Glutamatergic neuron (in vitro differentiated cells): ENCODE measurements around the gene GPR21. TPM values are rescaled to one million over a fixed set of nuclear protein-coding genes. Genes with fewer than 3 reads are reported as not detected.

Experiments used
- DNase-seq: peaks from one replicate; pipeline ENCODE4 v3.0.0; 2022
- H3K27ac Mint-ChIP-seq: one replicate; pipeline ENCODE4 v1.8.0; 2020; ENCODE audit warnings: mild to moderate bottlenecking, mixed read lengths, inconsistent platforms; ENCODE audit not compliant: unreplicated experiment
- H3K27me3 Mint-ChIP-seq: one replicate; pipeline ENCODE4 v1.8.0; 2020; ENCODE audit warnings: mild to moderate bottlenecking, moderate library complexity, mixed read lengths, inconsistent platforms; ENCODE audit not compliant: unreplicated experiment
- H3K36me3 Mint-ChIP-seq: one replicate; pipeline ENCODE4 v1.8.0; 2020; ENCODE audit warnings: mild to moderate bottlenecking, mixed read lengths, inconsistent platforms; ENCODE audit not compliant: unreplicated experiment
- H3K4me1 Mint-ChIP-seq: one replicate; pipeline ENCODE4 v1.8.0; 2020; ENCODE audit warnings: mild to moderate bottlenecking, low read depth, mixed read lengths, inconsistent platforms; ENCODE audit not compliant: unreplicated experiment
- H3K4me3 Mint-ChIP-seq: one replicate; pipeline ENCODE4 v1.8.0; 2020; ENCODE audit warnings: mild to moderate bottlenecking, mixed read lengths, inconsistent platforms; ENCODE audit not compliant: unreplicated experiment
- H3K9me3 Mint-ChIP-seq: one replicate; pipeline ENCODE4 v1.8.0; 2020; ENCODE audit warnings: mild to moderate bottlenecking, moderate library complexity, mixed read lengths, inconsistent platforms; ENCODE audit not compliant: unreplicated experiment
- CTCF ChIP-seq: fragments of 200-600 bp; sonication (generic); IDR thresholded peaks from one replicate; pipeline ENCODE4 v1.5.0; 2021; ENCODE audit not compliant: partially characterized antibody, unreplicated experiment
- total RNA-seq: library from RNA; stranded (reverse); fragmentation: NEBNext Ultra II Directional; extraction: Animal tissue kit (Norgen Biotek cat#: 25700); gene quantifications from one replicate; pipeline ENCODE4 v1.2.1, GENCODE V29; 2021; ENCODE audit not compliant: unreplicated experiment

Gene GPR21
- total RNA-seq, 1 donor from 2014 or later: 3.8 TPM

GRCh38 chr9:123083680-123084079 lies 50.2 kb downstream of the GPR21 start:
- Mint-ChIP-seq H3K4me3 (no peak overlapping the region), H3K36me3 (no peaks in the 10 kb centered on the region), H3K9me3 (no peaks in the 10 kb centered on the region), H3K4me1 (no peaks in the 10 kb centered on the region), H3K27ac (no peak overlapping the region), H3K27me3 (no peaks in the 10 kb centered on the region)
- TF ChIP-seq CTCF: no peak
- DNase-seq: no peak

- Mint-ChIP-seq H3K36me3 (no peaks in the 10 kb centered on the region), H3K27me3 (no peaks in the 10 kb centered on the region), H3K27ac (no peak overlapping the region), H3K4me1 (no peaks in the 10 kb centered on the region), H3K4me3 (no peak overlapping the region), H3K9me3 (no peaks in the 10 kb centered on the region)
- TF ChIP-seq CTCF: no peak
- no peak for DNase-seq
Observed at GRCh38 chr9:123084256-123084655, 50.8 kb downstream of the GPR21 start.

Other genes with a start within 250 kb of the GPR21 start
- gene OR5C1, start 244.7 kb upstream of the GPR21 start, total RNA-seq: not detected
- not detected for gene OR1K1, start 233.5 kb upstream of the GPR21 start, total RNA-seq
- gene PDCL, start 205.1 kb upstream of the GPR21 start, total RNA-seq: 27.6 TPM
- gene RC3H2, start 128.3 kb upstream of the GPR21 start, total RNA-seq: 71.7 TPM
- 10.2 TPM for gene ZBTB6, start 120.3 kb upstream of the GPR21 start, total RNA-seq
- 10.2 TPM for gene ZBTB26, start 102.2 kb upstream of the GPR21 start, total RNA-seq
- 80.2 TPM for gene RABGAP1, start 92.6 kb upstream of the GPR21 start, total RNA-seq
- gene STRBP, start 234.9 kb downstream of the GPR21 start, total RNA-seq: 111 TPM